Measurements from ENCODE around the gene CABP4. TPM values are rescaled to one million over a fixed set of nuclear protein-coding genes. Genes with fewer than 3 reads are reported as not detected.
A peak's percentile ranks its signal among the peaks of the same experiment; 100 is the strongest.

CABP4 gene
- total RNA-seq, 1 experiment from 2014 or later: not detected

DNA sequence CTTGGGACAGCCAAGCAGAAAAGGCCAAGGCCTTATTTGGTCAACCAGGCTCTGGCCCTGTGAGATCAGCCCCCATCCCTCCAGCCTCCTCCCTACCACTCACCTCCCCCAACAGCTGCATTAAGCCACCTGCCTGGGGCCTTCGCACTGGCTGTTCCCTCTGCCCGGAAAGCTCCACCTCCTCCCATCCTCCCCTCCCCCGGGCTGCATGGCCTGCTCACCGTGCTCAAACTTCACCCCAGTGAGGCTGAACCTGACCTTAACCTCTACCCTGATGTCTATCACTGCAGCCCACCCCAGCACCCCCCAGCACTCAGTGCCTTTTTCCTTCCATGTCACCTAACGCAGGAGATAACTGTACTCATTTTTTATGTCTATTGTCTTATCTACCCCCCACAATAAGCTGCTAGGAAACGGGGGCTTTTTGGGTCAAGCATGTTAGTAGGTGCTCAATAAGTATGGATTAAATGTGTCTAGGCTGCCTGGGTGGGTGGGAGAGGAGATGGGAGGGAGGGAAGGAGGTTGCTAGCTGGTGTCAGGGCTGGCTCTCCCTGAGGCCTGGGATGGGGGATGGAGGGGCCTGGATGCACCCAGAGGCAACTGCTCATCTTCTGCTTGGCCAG is 18.6 kb upstream of the CABP4 start:
- no TSS peak for BruUV-seq (replicated peaks)
- H3K9me3 Mint-ChIP-seq (ENCODE audit: unreplicated experiment): no peaks in the 10 kb centered on the region
- H3K27me3 ChIP-seq (replicated peaks; ENCODE audit: control insufficient read depth, insufficient read depth, low read length): no peaks in the 10 kb centered on the region
- H3K4me1 ChIP-seq: no peaks in the 10 kb centered on the region
- CTCF ChIA-PET: no interaction called here
- TF ChIP-seq, protein P1, sequence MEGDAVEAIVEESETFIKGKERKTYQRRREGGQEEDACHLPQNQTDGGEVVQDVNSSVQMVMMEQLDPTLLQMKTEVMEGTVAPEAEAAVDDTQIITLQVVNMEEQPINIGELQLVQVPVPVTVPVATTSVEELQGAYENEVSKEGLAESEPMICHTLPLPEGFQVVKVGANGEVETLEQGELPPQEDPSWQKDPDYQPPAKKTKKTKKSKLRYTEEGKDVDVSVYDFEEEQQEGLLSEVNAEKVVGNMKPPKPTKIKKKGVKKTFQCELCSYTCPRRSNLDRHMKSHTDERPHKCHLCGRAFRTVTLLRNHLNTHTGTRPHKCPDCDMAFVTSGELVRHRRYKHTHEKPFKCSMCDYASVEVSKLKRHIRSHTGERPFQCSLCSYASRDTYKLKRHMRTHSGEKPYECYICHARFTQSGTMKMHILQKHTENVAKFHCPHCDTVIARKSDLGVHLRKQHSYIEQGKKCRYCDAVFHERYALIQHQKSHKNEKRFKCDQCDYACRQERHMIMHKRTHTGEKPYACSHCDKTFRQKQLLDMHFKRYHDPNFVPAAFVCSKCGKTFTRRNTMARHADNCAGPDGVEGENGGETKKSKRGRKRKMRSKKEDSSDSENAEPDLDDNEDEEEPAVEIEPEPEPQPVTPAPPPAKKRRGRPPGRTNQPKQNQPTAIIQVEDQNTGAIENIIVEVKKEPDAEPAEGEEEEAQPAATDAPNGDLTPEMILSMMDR (IDR thresholded peaks at IDR 0.05; ENCODE audit: insufficient read depth in 1 of 2, low read depth in 1 of 2, low read length in 1 of 2, severe bottlenecking in 1 of 2, unreplicated experiment in 1 of 2): no peak
- H3K9me3 ChIP-seq: no peaks in the 10 kb centered on the region
- intact Hi-C loops (cut with micrococcal nuclease; ENCODE audit: unreplicated experiment): no loop called here
- H3K27ac Mint-ChIP-seq (ENCODE audit: unreplicated experiment): peak overlapping the region; percentile 45
- H3K4me3 Mint-ChIP-seq (ENCODE audit: unreplicated experiment): no peak overlapping the region
- H3K4me3 ChIP-seq (ENCODE audit: low read depth, low read length): no peak overlapping the region
- peaks cover 24% of the 10 kb centered on the region for H3K36me3 ChIP-seq (ENCODE audit: control insufficient read depth, insufficient read depth, low read length)
- POLR2A ChIA-PET: interaction anchor here (1.0 to 1.2 kb wide), 2 partner anchors 29 to 36 kb away, joined by 3 to 11 read pairs; no protein-coding TSS in a partner anchor
- no peaks in the 10 kb centered on the region for H3K27me3 Mint-ChIP-seq (ENCODE audit: insufficient read depth, unreplicated experiment)
- no peaks in the 10 kb centered on the region for H3K4me1 Mint-ChIP-seq (ENCODE audit: low read depth, unreplicated experiment)
- peaks cover 83% of the 10 kb centered on the region for H3K36me3 Mint-ChIP-seq (ENCODE audit: insufficient read depth, unreplicated experiment)
- DNase-seq: peak in 1 of 2 experiments; percentile 55

DNA sequence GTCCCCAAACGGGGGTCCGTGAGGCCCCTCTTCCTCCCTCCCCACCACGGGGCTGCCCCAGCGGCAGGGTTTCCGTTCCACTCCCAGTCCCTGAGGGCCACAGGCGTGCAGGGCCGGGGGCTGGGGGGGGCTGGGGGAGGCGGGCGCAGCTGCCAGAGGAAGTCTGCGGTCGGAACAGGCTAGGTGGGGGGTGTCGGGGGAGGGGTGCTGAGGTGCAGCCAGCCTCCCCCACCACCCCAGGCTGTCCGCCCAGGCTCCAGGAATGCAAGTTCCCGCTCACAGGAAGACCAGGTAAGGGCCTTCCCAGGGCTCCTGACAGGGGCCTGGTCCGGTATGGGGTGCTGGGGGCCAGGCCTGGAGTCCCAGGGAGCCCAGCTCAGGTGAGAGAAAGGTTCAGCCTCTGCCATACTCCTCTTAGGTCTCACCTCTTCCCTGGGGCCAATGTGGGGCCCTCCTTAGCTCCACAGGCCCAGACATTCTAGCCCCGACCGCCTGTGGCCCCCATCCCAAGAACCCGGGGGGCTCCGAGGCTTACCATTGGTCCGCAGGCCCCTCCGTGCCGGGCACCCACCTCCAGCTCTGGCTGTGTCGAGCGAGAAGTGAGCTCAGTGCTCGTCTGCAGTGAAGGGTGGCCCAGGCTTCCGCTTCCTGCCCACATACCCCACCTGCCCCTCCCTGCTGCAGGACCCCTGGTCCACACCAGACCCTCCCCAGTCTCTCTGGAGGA is 17.9 kb upstream of the CABP4 start, which contains the start of gene PTPRCAP:
Gene PTPRCAP (minus strand): TSS at position 601 of the 727 bp plus-strand sequence. CDS start 63 bp downstream, at position 538.
- intact Hi-C loops (cut with micrococcal nuclease; ENCODE audit: unreplicated experiment): no loop called here
- CTCF ChIA-PET: interaction anchor here (2.0 kb wide), 1 partner anchor 36 kb away, joined by 6 read pairs; the partner anchor contains the start of gene PPP1CA
- Histone ChIP-seq H3K9me3 (no peaks in the 10 kb centered on the region), H3K36me3 (ENCODE audit: control insufficient read depth, insufficient read depth, low read length) (peaks cover 29% of the 10 kb centered on the region), H3K27me3 (replicated peaks; ENCODE audit: control insufficient read depth, insufficient read depth, low read length) (no peaks in the 10 kb centered on the region), H3K4me1 (peaks cover 4% of the 10 kb centered on the region; the same call in 1 of the 2 replicates), H3K4me3 (ENCODE audit: low read depth, low read length) (no peak within 1 kb of the TSS)
- H3K4me1 Mint-ChIP-seq (ENCODE audit: low read depth, unreplicated experiment): no peaks in the 10 kb centered on the region
- no peaks in the 10 kb centered on the region for H3K27me3 Mint-ChIP-seq (ENCODE audit: insufficient read depth, unreplicated experiment)
- peak within 1 kb of the TSS; percentile 45 for H3K27ac Mint-ChIP-seq (ENCODE audit: unreplicated experiment)
- H3K9me3 Mint-ChIP-seq (ENCODE audit: unreplicated experiment): no peaks in the 10 kb centered on the region
- no peak for DNase-seq
- no TSS peak for BruUV-seq (replicated peaks)
- POLR2A ChIA-PET: interaction anchor here (1.2 kb wide), 1 partner anchor 28 kb away, joined by 3 read pairs; no protein-coding TSS in a partner anchor
- TF ChIP-seq, protein P1 (IDR thresholded peaks at IDR 0.05; ENCODE audit: insufficient read depth in 1 of 2, low read depth in 1 of 2, low read length in 1 of 2, severe bottlenecking in 1 of 2, unreplicated experiment in 1 of 2): no peak
- peaks cover 83% of the 10 kb centered on the region for H3K36me3 Mint-ChIP-seq (ENCODE audit: insufficient read depth, unreplicated experiment)
- H3K4me3 Mint-ChIP-seq (ENCODE audit: unreplicated experiment): no peak within 1 kb of the TSS

DNA sequence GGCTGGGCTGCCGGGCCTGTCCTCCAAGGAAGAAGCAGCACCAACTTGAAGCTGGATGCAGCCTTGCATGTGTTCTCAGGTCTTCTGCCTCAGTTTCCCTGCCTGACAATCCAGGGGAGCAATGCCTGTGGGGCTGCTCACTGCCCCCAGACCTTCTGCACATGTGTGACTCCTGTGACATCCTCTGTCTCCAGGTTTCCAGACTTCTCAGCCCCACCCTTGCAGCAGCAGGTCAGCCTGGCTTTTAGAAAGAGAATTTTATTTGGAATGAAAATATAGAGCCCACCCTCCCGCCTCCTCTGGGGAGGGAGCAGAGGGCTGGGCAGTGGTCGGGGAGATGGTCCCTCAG is 17.4 kb upstream of the CABP4 start:
- H3K36me3 ChIP-seq (ENCODE audit: control insufficient read depth, insufficient read depth, low read length): peaks cover 29% of the 10 kb centered on the region
- H3K4me3 ChIP-seq (ENCODE audit: low read depth, low read length): no peak overlapping the region
- H3K9me3 ChIP-seq: no peaks in the 10 kb centered on the region
- no peaks in the 10 kb centered on the region for H3K9me3 Mint-ChIP-seq (ENCODE audit: unreplicated experiment)
- intact Hi-C loops (cut with micrococcal nuclease; ENCODE audit: unreplicated experiment): no loop called here
- TF ChIP-seq, protein P1 (IDR thresholded peaks at IDR 0.05; ENCODE audit: insufficient read depth in 1 of 2, low read depth in 1 of 2, low read length in 1 of 2, severe bottlenecking in 1 of 2, unreplicated experiment in 1 of 2): no peak
- POLR2A ChIA-PET: no interaction called here
- peak overlapping the region; percentile 9 for H3K27ac Mint-ChIP-seq (ENCODE audit: unreplicated experiment)
- DNase-seq: no peak
- BruUV-seq (replicated peaks): no TSS peak
- H3K4me3 Mint-ChIP-seq (ENCODE audit: unreplicated experiment): no peak overlapping the region
- no peaks in the 10 kb centered on the region for H3K27me3 ChIP-seq (replicated peaks; ENCODE audit: control insufficient read depth, insufficient read depth, low read length)
- peaks cover 10% of the 10 kb centered on the region; the same call in 1 of the 2 replicates for H3K4me1 ChIP-seq
- peaks cover 83% of the 10 kb centered on the region for H3K36me3 Mint-ChIP-seq (ENCODE audit: insufficient read depth, unreplicated experiment)
- H3K4me1 Mint-ChIP-seq (ENCODE audit: low read depth, unreplicated experiment): no peaks in the 10 kb centered on the region
- H3K27me3 Mint-ChIP-seq (ENCODE audit: insufficient read depth, unreplicated experiment): no peaks in the 10 kb centered on the region
- CTCF ChIA-PET: interaction anchor here (2.0 kb wide), 1 partner anchor 36 kb away, joined by 6 read pairs; the partner anchor contains the start of gene PPP1CA
